DMS114 treated with DMSO at 0.1 percent for 48 hours (cell line): ENCODE measurements around the gene ZBTB46.
"Not testable (repeated sequence)": the region's sequence is repeated elsewhere in the genome, so short reads cannot be mapped to it uniquely, and the experiment has no call there.

Experiments used
- DNase-seq: peaks from one replicate; lab custom pipeline; 2025; ENCODE audit not compliant: unreplicated experiment; lab: John Stamatoyannopoulos, UW

ZBTB46 gene

GRCh38 chr20:63859166-63859699 is 28.2 kb upstream of the ZBTB46 start:
- DNase-seq: no peak

GRCh38 chr20:63858393-63859165 is 27.5 kb upstream of the ZBTB46 start:
- DNase-seq: no peak

- no peak for DNase-seq
These were observed 26.8 kb upstream of the ZBTB46 start for GRCh38 chr20:63857764-63858392.

- DNase-seq: no peak
These were observed 25.0 kb upstream of the ZBTB46 start for GRCh38 chr20:63856098-63856511.

GRCh38 chr20:63855363-63856097 is 24.5 kb upstream of the ZBTB46 start:
- no peak for DNase-seq

- no peak for DNase-seq
These were observed 23.8 kb upstream of the ZBTB46 start for GRCh38 chr20:63854766-63855362.

GRCh38 chr20:63854069-63854765 is 23.2 kb upstream of the ZBTB46 start:
- no peak for DNase-seq

- DNase-seq: not testable (repeated sequence)
These were observed 22.6 kb upstream of the ZBTB46 start for GRCh38 chr20:63853733-63854068.

GRCh38 chr20:63851548-63851943 is 20.5 kb upstream of the ZBTB46 start:
- DNase-seq: not testable (repeated sequence)

- DNase-seq: no peak
These were observed 19.9 kb upstream of the ZBTB46 start for GRCh38 chr20:63850689-63851547.

GRCh38 chr20:63848003-63848911 is 17.2 kb upstream of the ZBTB46 start:
- DNase-seq: no peak

GRCh38 chr20:63847237-63848002 is 16.4 kb upstream of the ZBTB46 start:
- DNase-seq: no peak

GRCh38 chr20:63846888-63847236 is 15.8 kb upstream of the ZBTB46 start:
- no peak for DNase-seq

GRCh38 chr20:63846128-63846771 is 15.2 kb upstream of the ZBTB46 start:
- no peak for DNase-seq

GRCh38 chr20:63844511-63844991 is 13.5 kb upstream of the ZBTB46 start:
- DNase-seq: no peak

GRCh38 chr20:63843778-63844177 is 12.7 kb upstream of the ZBTB46 start:
- DNase-seq: no peak

- DNase-seq: no peak
These were observed 12.2 kb upstream of the ZBTB46 start for GRCh38 chr20:63843222-63843621.

- no peak for DNase-seq
These were observed 11.2 kb upstream of the ZBTB46 start for GRCh38 chr20:63842258-63842657.
